ENCODE data around the gene PLXNA2.

PLXNA2 gene

DNA sequence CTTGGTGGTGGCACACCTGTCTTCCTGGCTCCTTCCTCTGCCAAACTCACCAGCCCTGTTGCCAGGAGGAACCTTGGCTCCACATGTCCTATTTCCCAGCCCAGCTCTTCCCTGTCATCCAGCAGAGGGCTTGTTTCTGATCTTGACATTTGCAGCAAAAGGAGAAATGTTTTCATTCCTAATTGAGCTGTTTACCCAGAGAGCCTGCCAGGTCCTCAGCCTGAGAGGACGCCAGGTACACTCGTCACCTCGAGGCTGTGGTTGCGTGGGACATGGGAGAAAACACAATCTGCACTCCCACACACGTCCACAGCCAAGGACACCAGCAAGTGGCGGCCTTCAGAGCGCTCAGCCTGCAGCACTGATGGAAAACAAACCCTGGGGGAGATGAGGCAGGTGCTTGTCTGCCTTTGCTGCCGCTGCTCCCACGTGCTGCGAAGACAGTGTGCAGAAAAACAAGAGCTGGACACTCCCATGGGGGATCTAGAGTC, 200.4 kb downstream of the PLXNA2 start:
- no peaks in the 10 kb centered on the region for H3K27me3 ChIP-seq (replicated peaks in 2 of 5; ENCODE audit: control insufficient read depth in 4 of 5, insufficient read depth in 5 of 5, low read length in 4 of 5)
- H3K9me3 ChIP-seq (ENCODE audit: control extremely low read depth in 1 of 5, control insufficient read depth in 4 of 5, insufficient read depth in 2 of 5, low read depth in 1 of 5, low read length in 4 of 5) = no peaks in the 10 kb centered on the region
- ChIA-PET POLR2A (no interaction called here), CTCF (interaction anchor here (1.0 to 1.7 kb wide), 3 partner anchors 9 to 22 kb away, joined by 3 to 7 read pairs (median 5); no protein-coding TSS in a partner anchor)
- 92% methylated on average over 7 of the region's 10 CpGs for WGBS (ENCODE audit: insufficient coverage)
- DNase-seq = no peak
- peaks cover 0 to 28% (median 7%) of the 10 kb centered on the region in 4 experiments for H3K4me1 ChIP-seq (ENCODE audit: control extremely low read depth in 1 of 4, control insufficient read depth in 4 of 4, insufficient read depth in 4 of 4, low read length in 3 of 4)
- H3K27ac ChIP-seq (ENCODE audit: insufficient read depth in 1 of 2, low read depth in 1 of 2, low read length in 2 of 2, poor library complexity in 1 of 2, severe bottlenecking in 2 of 2) = no peak overlapping the region
- no peak overlapping the region for H3K4me3 ChIP-seq (ENCODE audit: control insufficient read depth in 1 of 7, extremely low read depth in 1 of 7, insufficient read depth in 4 of 7, low read depth in 2 of 7, low read length in 6 of 7)
- no peaks in the 10 kb centered on the region for H3K36me3 ChIP-seq (ENCODE audit: control insufficient read depth in 4 of 4, insufficient read depth in 4 of 4, low read length in 3 of 4)

DNA sequence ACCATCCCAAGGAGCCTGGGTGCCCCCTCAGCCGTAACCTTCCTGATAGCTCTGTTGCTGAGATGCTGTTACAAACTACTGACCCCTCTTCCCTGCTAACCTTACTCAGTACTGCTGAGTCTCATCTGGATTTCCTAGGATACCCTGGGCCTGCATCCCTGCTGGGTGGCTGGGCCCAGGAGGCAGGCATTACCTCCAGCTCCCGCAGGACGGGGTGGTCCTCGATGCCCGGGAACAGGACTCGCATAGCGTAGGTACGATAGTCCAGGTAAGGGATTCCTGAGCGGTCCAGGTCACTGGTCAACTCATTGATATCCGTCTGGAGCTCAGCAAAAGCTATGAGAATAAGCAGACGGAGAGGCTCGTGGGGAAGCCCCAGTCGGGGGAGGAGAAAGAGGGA, 201.3 kb downstream of the PLXNA2 start:
- POLR2A ChIA-PET = no interaction called here
- no peaks in the 10 kb centered on the region for H3K9me3 ChIP-seq (ENCODE audit: control extremely low read depth in 1 of 5, control insufficient read depth in 4 of 5, insufficient read depth in 2 of 5, low read depth in 1 of 5, low read length in 4 of 5)
- no peaks in the 10 kb centered on the region for H3K27me3 ChIP-seq (replicated peaks in 2 of 5; ENCODE audit: control insufficient read depth in 4 of 5, insufficient read depth in 5 of 5, low read length in 4 of 5)
- H3K27ac ChIP-seq (ENCODE audit: insufficient read depth in 1 of 2, low read depth in 1 of 2, low read length in 2 of 2, poor library complexity in 1 of 2, severe bottlenecking in 2 of 2) = no peak overlapping the region
- DNase-seq = no peak
- CTCF ChIA-PET = interaction anchor here (1.0 to 2.3 kb wide), 6 partner anchors 12 to 80 kb away, joined by 3 to 7 read pairs (median 4); no protein-coding TSS in a partner anchor
- no peaks in the 10 kb centered on the region for H3K36me3 ChIP-seq (ENCODE audit: control insufficient read depth in 4 of 4, insufficient read depth in 4 of 4, low read length in 3 of 4)
- H3K4me1 ChIP-seq (ENCODE audit: control extremely low read depth in 1 of 4, control insufficient read depth in 4 of 4, insufficient read depth in 4 of 4, low read length in 3 of 4) = peaks cover 0 to 19% (median 0%) of the 10 kb centered on the region in 4 experiments
- WGBS (ENCODE audit: insufficient coverage) = 95% methylated on average over 13 of the region's 13 CpGs
- H3K4me3 ChIP-seq (ENCODE audit: control insufficient read depth in 1 of 7, extremely low read depth in 1 of 7, insufficient read depth in 4 of 7, low read depth in 2 of 7, low read length in 6 of 7) = no peak overlapping the region

DNA sequence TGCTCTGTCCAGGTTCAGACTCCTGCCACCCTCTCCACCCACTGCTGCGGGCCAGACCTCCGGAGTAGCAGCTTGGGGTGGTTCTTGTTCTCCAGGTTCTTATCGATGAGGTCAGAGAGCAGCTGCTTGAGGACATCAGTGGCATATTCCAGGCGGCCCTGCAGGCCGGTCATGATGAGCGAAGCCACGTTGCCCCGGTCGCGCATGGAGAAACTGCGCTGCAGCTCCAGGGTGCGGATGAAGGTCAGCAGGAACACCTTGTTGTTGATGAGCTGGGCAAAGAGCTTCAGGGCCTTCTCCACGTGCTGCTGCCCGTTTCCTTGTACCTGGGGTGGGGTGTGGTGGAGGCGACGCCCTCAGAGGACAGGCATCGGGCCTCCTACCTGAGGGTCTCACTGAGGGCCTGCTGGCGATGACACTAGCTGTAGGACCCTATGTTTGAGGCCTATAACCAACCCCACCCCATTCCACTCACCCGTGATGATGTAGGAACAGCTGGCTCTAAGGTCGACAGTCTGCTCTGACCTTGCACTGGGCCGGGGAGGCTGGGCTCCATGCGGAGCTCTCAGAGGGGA, 202.1 kb downstream of the PLXNA2 start:
- H3K27me3 ChIP-seq (replicated peaks in 2 of 5; ENCODE audit: control insufficient read depth in 4 of 5, insufficient read depth in 5 of 5, low read length in 4 of 5) = no peaks in the 10 kb centered on the region
- ChIA-PET CTCF (interaction anchor here (1.0 to 2.3 kb wide), 7 partner anchors 10 to 196 kb away, joined by 3 to 6 read pairs (median 4); no protein-coding TSS in a partner anchor), POLR2A (interaction anchor here (0.8 to 1.4 kb wide), 2 partner anchors 11 to 26 kb away, joined by 3 to 4 read pairs; no protein-coding TSS in a partner anchor)
- no peak for DNase-seq
- H3K4me3 ChIP-seq (ENCODE audit: control insufficient read depth in 1 of 7, extremely low read depth in 1 of 7, insufficient read depth in 4 of 7, low read depth in 2 of 7, low read length in 6 of 7) = no peak overlapping the region
- no peaks in the 10 kb centered on the region for H3K36me3 ChIP-seq (ENCODE audit: control insufficient read depth in 4 of 4, insufficient read depth in 4 of 4, low read length in 3 of 4)
- WGBS (ENCODE audit: insufficient coverage) = 99% methylated on average over 18 of the region's 22 CpGs
- peaks cover 0 to 13% (median 0%) of the 10 kb centered on the region in 4 experiments for H3K4me1 ChIP-seq (ENCODE audit: control extremely low read depth in 1 of 4, control insufficient read depth in 4 of 4, insufficient read depth in 4 of 4, low read length in 3 of 4)
- no peak overlapping the region for H3K27ac ChIP-seq (ENCODE audit: insufficient read depth in 1 of 2, low read depth in 1 of 2, low read length in 2 of 2, poor library complexity in 1 of 2, severe bottlenecking in 2 of 2)
- no peaks in the 10 kb centered on the region for H3K9me3 ChIP-seq (ENCODE audit: control extremely low read depth in 1 of 5, control insufficient read depth in 4 of 5, insufficient read depth in 2 of 5, low read depth in 1 of 5, low read length in 4 of 5)

DNA sequence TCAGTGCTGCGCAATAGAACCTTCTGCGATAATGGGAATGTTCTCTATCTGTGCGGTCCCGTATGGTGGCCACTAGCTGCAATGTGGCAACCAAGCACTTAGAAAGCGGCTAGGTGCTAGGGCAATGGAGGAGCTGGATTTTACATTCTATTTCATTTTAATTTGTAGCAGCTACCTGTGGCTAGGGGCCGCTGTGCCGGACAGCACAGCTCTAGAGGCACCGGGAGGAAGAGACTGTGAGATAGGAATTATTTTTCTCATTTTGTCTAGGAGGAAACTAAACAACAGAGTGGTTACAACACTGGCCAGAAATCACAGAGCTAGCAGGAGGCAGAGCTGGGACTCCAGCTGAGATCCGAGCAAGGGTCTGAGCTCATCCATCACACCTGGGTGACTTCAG, 202.7 kb downstream of the PLXNA2 start:
- 97% methylated on average over 9 of the region's 9 CpGs for WGBS (ENCODE audit: insufficient coverage)
- CTCF ChIA-PET = interaction anchor here (1.1 to 2.3 kb wide), 6 partner anchors 9 to 196 kb away, joined by 3 to 6 read pairs (median 4); no protein-coding TSS in a partner anchor
- H3K27me3 ChIP-seq (replicated peaks in 2 of 5; ENCODE audit: control insufficient read depth in 4 of 5, insufficient read depth in 5 of 5, low read length in 4 of 5) = no peaks in the 10 kb centered on the region
- no peaks in the 10 kb centered on the region for H3K36me3 ChIP-seq (ENCODE audit: control insufficient read depth in 4 of 4, insufficient read depth in 4 of 4, low read length in 3 of 4)
- no peak for DNase-seq
- no peaks in the 10 kb centered on the region for H3K9me3 ChIP-seq (ENCODE audit: control extremely low read depth in 1 of 5, control insufficient read depth in 4 of 5, insufficient read depth in 2 of 5, low read depth in 1 of 5, low read length in 4 of 5)
- H3K4me3 ChIP-seq (ENCODE audit: control insufficient read depth in 1 of 7, extremely low read depth in 1 of 7, insufficient read depth in 4 of 7, low read depth in 2 of 7, low read length in 6 of 7) = no peak overlapping the region
- H3K27ac ChIP-seq (ENCODE audit: insufficient read depth in 1 of 2, low read depth in 1 of 2, low read length in 2 of 2, poor library complexity in 1 of 2, severe bottlenecking in 2 of 2) = no peak overlapping the region
- peaks cover 0 to 13% (median 0%) of the 10 kb centered on the region in 4 experiments for H3K4me1 ChIP-seq (ENCODE audit: control extremely low read depth in 1 of 4, control insufficient read depth in 4 of 4, insufficient read depth in 4 of 4, low read length in 3 of 4)
- POLR2A ChIA-PET = interaction anchor here (0.8 to 1.4 kb wide), 2 partner anchors 12 to 27 kb away, joined by 3 to 4 read pairs; no protein-coding TSS in a partner anchor

DNA sequence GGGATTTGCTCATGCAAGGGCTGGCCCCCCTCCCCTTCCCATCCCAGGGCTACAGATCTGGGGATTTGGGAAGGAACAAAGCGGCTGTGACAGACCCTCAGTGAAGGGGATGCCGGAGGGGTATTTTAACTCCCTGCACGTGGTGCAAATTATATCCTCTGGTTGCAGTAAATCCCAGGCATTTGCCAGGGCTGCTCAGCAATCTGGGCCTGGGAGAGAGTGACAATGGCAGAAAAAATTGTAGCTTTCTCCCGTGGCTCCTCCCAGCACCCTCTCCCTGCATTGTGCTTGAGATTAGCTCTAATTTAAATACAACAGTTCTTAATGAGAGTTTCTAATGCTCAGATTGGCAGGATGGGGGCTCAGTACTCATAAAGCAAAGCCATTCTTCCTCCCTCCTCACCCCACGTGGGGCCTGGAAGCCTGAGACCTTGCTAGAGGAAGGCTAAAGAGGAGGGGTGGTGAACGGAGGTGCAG, 203.3 kb downstream of the PLXNA2 start:
- Histone ChIP-seq H3K4me3 (ENCODE audit: control insufficient read depth in 1 of 7, extremely low read depth in 1 of 7, insufficient read depth in 4 of 7, low read depth in 2 of 7, low read length in 6 of 7) (no peak overlapping the region), H3K4me1 (ENCODE audit: control extremely low read depth in 1 of 4, control insufficient read depth in 4 of 4, insufficient read depth in 4 of 4, low read length in 3 of 4) (peaks cover 0 to 13% (median 0%) of the 10 kb centered on the region in 4 experiments), H3K9me3 (ENCODE audit: control extremely low read depth in 1 of 5, control insufficient read depth in 4 of 5, insufficient read depth in 2 of 5, low read depth in 1 of 5, low read length in 4 of 5) (no peaks in the 10 kb centered on the region), H3K27me3 (replicated peaks in 2 of 5; ENCODE audit: control insufficient read depth in 4 of 5, insufficient read depth in 5 of 5, low read length in 4 of 5) (no peaks in the 10 kb centered on the region), H3K27ac (ENCODE audit: insufficient read depth in 1 of 2, low read depth in 1 of 2, low read length in 2 of 2, poor library complexity in 1 of 2, severe bottlenecking in 2 of 2) (no peak overlapping the region), H3K36me3 (ENCODE audit: control insufficient read depth in 4 of 4, insufficient read depth in 4 of 4, low read length in 3 of 4) (no peaks in the 10 kb centered on the region)
- CTCF ChIA-PET = interaction anchor here (0.7 to 2.3 kb wide), 6 partner anchors 9 to 198 kb away, joined by 3 to 6 read pairs (median 4); no protein-coding TSS in a partner anchor
- POLR2A ChIA-PET = interaction anchor here (0.6 to 1.4 kb wide), 2 partner anchors 13 to 1277 kb away, joined by 3 to 4 read pairs; no protein-coding TSS in a partner anchor
- DNase-seq = no peak
- WGBS (ENCODE audit: insufficient coverage) = 90% methylated on average over 5 of the region's 6 CpGs

DNA sequence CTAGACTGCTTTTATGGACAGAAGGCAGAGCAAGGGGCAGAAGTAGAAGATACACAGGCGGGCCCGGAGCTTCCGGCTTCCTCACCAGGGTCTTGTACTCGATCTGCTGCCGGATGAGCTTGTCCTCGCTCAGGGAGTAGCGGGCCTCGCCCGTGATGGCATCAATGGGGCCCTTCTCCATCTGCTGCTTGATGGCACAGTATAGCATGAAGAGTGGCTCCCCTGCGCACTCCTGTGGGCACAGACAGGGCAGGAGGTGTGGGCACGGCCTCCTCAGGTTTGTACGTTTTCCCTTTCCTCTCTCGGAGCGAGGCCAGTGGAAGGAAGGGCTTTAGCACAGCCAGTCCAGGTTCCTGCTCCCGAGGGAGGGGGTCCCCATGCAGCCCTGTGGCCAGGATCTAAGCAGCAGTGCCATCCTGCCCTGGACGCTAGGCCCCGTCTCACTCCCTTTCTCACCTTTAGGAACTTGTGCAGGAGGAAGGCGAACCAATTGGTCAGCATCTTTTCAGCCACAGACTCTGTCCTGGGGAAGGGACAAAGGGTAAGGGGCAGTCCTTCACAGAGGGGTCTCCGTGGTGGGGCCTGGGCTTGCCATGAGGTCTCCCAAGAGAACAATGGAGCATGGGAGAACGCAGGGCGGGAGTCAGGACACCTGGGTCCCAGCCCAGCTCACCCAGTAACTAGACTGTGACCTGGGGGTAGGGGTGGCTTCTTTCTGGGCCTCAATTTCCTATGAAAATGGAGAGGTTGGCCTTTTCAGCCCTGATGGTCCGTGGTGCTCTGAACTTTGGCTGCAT, 204.4 kb downstream of the PLXNA2 start:
- H3K27ac ChIP-seq (ENCODE audit: insufficient read depth in 1 of 2, low read depth in 1 of 2, low read length in 2 of 2, poor library complexity in 1 of 2, severe bottlenecking in 2 of 2) = no peak overlapping the region
- 96% methylated on average over 19 of the region's 22 CpGs for WGBS (ENCODE audit: insufficient coverage)
- no peaks in the 10 kb centered on the region for H3K9me3 ChIP-seq (ENCODE audit: control extremely low read depth in 1 of 5, control insufficient read depth in 4 of 5, insufficient read depth in 2 of 5, low read depth in 1 of 5, low read length in 4 of 5)
- H3K4me3 ChIP-seq (ENCODE audit: control insufficient read depth in 1 of 7, extremely low read depth in 1 of 7, insufficient read depth in 4 of 7, low read depth in 2 of 7, low read length in 6 of 7) = no peak overlapping the region
- DNase-seq = no peak
- POLR2A ChIA-PET = no interaction called here
- H3K27me3 ChIP-seq (replicated peaks in 2 of 5; ENCODE audit: control insufficient read depth in 4 of 5, insufficient read depth in 5 of 5, low read length in 4 of 5) = no peaks in the 10 kb centered on the region
- peaks cover 0 to 4% (median 0%) of the 10 kb centered on the region in 4 experiments for H3K4me1 ChIP-seq (ENCODE audit: control extremely low read depth in 1 of 4, control insufficient read depth in 4 of 4, insufficient read depth in 4 of 4, low read length in 3 of 4)
- H3K36me3 ChIP-seq (ENCODE audit: control insufficient read depth in 4 of 4, insufficient read depth in 4 of 4, low read length in 3 of 4) = no peaks in the 10 kb centered on the region
- CTCF ChIA-PET = interaction anchor here (1.1 to 1.4 kb wide), 2 partner anchors 53 to 198 kb away, joined by 3 to 4 read pairs; no protein-coding TSS in a partner anchor

Measured in common myeloid progenitor, CD34-positive (primary cell).